ENCODE results near the gene PHF21B. TPM values are rescaled to one million over a fixed set of nuclear protein-coding genes. Genes with fewer than 3 reads are reported as not detected.

PHF21B gene
- total RNA-seq, 1 experiment from 2014 or later = not detected

DNA sequence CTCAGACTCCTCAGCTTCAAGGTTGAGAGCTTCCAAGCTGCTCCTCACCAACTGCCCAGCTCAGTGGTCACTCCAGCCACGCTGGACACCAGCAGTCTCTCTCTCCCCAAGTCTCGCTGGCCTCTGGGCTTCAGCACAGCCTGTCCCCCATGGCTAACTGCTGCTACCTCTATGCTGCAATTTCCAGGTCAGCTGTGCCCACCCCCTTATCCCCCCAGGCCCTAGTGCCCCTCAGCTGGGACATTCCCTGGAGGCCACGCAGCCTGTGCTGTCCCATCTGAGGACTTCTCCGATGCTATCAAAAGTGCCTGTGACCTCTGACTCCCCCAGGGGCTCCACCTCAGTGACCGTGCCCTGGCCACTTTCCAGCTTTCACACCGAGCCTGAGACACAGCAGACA is 37.5 kb upstream of the PHF21B start:
- CTCF ChIA-PET = no interaction called here
- Mint-ChIP-seq H3K27ac (ENCODE audit: unreplicated experiment) (no peak overlapping the region), H3K36me3 (ENCODE audit: insufficient read depth, unreplicated experiment) (no peaks in the 10 kb centered on the region), H3K9me3 (ENCODE audit: low read depth, unreplicated experiment) (peaks cover 3% of the 10 kb centered on the region), H3K4me1 (ENCODE audit: low read depth, unreplicated experiment) (no peaks in the 10 kb centered on the region), H3K4me3 (ENCODE audit: low read depth, unreplicated experiment) (no peak overlapping the region), H3K27me3 (ENCODE audit: unreplicated experiment) (peaks cover 96% of the 10 kb centered on the region)
- TF ChIP-seq, protein P1, sequence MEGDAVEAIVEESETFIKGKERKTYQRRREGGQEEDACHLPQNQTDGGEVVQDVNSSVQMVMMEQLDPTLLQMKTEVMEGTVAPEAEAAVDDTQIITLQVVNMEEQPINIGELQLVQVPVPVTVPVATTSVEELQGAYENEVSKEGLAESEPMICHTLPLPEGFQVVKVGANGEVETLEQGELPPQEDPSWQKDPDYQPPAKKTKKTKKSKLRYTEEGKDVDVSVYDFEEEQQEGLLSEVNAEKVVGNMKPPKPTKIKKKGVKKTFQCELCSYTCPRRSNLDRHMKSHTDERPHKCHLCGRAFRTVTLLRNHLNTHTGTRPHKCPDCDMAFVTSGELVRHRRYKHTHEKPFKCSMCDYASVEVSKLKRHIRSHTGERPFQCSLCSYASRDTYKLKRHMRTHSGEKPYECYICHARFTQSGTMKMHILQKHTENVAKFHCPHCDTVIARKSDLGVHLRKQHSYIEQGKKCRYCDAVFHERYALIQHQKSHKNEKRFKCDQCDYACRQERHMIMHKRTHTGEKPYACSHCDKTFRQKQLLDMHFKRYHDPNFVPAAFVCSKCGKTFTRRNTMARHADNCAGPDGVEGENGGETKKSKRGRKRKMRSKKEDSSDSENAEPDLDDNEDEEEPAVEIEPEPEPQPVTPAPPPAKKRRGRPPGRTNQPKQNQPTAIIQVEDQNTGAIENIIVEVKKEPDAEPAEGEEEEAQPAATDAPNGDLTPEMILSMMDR (IDR thresholded peaks at IDR 0.05; ENCODE audit: unreplicated experiment) = no peak
- DNase-seq = no peak
- no TSS peak for BruUV-seq (replicated peaks)
- intact Hi-C loops (cut with micrococcal nuclease; ENCODE audit: unreplicated experiment) = no loop called here

DNA sequence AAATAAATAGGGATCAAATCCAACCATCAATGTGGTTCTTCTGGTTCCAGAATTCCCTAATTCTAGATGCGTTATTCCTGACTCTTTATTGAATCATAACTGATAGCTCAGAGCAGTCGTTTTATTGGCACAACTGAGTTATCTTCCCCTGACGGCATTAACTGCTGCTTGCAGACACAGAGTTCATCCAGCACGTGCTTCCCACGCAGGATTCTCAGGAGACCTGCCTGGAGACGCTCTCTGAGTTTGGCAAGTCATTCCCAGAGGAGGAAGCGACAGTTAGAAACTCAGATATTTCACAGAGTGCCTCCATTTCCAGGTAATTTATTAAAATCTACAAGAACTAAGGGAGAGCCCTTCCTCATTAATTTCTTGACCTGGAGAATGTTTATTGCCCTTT is 35.4 kb upstream of the PHF21B start:
- Mint-ChIP-seq H3K9me3 (ENCODE audit: low read depth, unreplicated experiment) (peaks cover 3% of the 10 kb centered on the region), H3K36me3 (ENCODE audit: insufficient read depth, unreplicated experiment) (no peaks in the 10 kb centered on the region), H3K4me3 (ENCODE audit: low read depth, unreplicated experiment) (no peak overlapping the region), H3K27me3 (ENCODE audit: unreplicated experiment) (peaks cover 96% of the 10 kb centered on the region), H3K27ac (ENCODE audit: unreplicated experiment) (no peak overlapping the region), H3K4me1 (ENCODE audit: low read depth, unreplicated experiment) (no peaks in the 10 kb centered on the region)
- no TSS peak for BruUV-seq (replicated peaks)
- DNase-seq = no peak
- CTCF ChIA-PET = no interaction called here
- intact Hi-C loops (cut with micrococcal nuclease; ENCODE audit: unreplicated experiment) = no loop called here
- TF ChIP-seq, protein P1 (IDR thresholded peaks at IDR 0.05; ENCODE audit: unreplicated experiment) = no peak

DNA sequence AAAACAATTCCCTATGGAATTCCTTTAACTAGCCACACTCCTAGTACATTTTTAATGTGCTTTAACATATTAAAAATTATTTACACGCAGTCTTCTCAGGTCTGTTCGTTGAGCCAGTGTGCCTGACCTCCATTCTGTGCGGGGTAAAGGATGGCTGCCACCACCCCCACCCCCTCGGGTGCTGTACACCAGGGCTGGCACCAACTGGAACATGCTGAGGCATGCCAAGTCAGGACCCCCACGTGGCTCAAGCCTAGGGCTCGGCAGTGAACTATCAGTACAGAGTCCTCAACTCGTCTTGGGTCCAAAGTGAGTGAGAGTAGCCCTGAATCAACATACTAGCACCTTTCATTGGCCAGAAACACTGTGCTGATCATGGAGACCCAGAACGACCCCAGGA is 32.5 kb upstream of the PHF21B start:
- TF ChIP-seq, protein P1 (IDR thresholded peaks at IDR 0.05; ENCODE audit: unreplicated experiment) = no peak
- Mint-ChIP-seq H3K27ac (ENCODE audit: unreplicated experiment) (no peak overlapping the region), H3K9me3 (ENCODE audit: low read depth, unreplicated experiment) (peaks cover 3% of the 10 kb centered on the region), H3K36me3 (ENCODE audit: insufficient read depth, unreplicated experiment) (no peaks in the 10 kb centered on the region), H3K4me1 (ENCODE audit: low read depth, unreplicated experiment) (no peaks in the 10 kb centered on the region), H3K4me3 (ENCODE audit: low read depth, unreplicated experiment) (no peak overlapping the region), H3K27me3 (ENCODE audit: unreplicated experiment) (peaks cover 94% of the 10 kb centered on the region)
- CTCF ChIA-PET = no interaction called here
- DNase-seq = no peak
- intact Hi-C loops (cut with micrococcal nuclease; ENCODE audit: unreplicated experiment) = no loop called here
- no TSS peak for BruUV-seq (replicated peaks)

DNA sequence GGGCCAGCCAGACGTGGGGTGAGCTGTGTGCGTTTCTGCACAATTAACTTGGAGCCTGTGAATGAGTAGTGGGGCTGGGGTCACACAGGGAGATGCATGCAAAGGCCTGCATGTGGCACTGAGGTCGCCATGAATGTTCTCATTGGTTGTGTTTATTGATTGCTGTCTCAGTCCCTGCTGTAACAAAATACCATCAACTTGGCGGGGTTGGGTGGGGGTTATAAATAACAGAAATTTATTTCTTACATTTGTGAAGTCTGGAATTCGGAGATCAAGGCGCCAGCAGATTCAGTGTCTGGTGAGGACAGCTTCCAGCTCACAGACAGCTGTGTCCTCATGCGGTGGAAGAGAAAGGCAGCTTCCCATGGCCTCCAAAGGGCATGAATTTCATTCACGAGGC is 29.3 kb upstream of the PHF21B start:
- no peak for DNase-seq
- Mint-ChIP-seq H3K36me3 (ENCODE audit: insufficient read depth, unreplicated experiment) (no peaks in the 10 kb centered on the region), H3K27me3 (ENCODE audit: unreplicated experiment) (peaks cover 98% of the 10 kb centered on the region), H3K4me3 (ENCODE audit: low read depth, unreplicated experiment) (no peak overlapping the region), H3K4me1 (ENCODE audit: low read depth, unreplicated experiment) (no peaks in the 10 kb centered on the region), H3K9me3 (ENCODE audit: low read depth, unreplicated experiment) (no peaks in the 10 kb centered on the region), H3K27ac (ENCODE audit: unreplicated experiment) (no peak overlapping the region)
- CTCF ChIA-PET = no interaction called here
- BruUV-seq (replicated peaks) = no TSS peak
- TF ChIP-seq, protein P1 (IDR thresholded peaks at IDR 0.05; ENCODE audit: unreplicated experiment) = no peak
- intact Hi-C loops (cut with micrococcal nuclease; ENCODE audit: unreplicated experiment) = no loop called here

DNA sequence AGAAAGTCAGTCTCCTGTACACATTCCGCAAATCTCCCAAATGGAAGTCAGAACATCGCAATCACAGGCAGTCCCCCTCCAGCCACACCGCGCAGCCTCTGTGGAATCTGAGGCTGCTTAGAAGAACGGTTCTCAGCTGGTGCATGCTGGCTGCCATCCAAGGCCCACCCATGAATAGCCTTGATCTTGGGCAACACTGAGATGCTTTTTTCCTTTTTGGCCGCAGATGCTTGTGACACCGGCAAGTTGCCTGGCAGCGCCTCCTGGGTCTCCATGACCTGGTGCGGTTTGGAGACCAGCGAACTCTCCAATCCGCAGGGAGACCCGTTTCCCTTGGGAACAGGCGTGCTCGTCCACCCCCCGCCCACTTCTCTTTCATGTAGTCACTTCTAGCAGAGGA is 26.3 kb upstream of the PHF21B start:
- no peaks in the 10 kb centered on the region for H3K4me1 Mint-ChIP-seq (ENCODE audit: low read depth, unreplicated experiment)
- no peaks in the 10 kb centered on the region for H3K9me3 Mint-ChIP-seq (ENCODE audit: low read depth, unreplicated experiment)
- no TSS peak for BruUV-seq (replicated peaks)
- H3K27me3 Mint-ChIP-seq (ENCODE audit: unreplicated experiment) = peaks cover 98% of the 10 kb centered on the region
- CTCF ChIA-PET = no interaction called here
- no peak for DNase-seq
- no peaks in the 10 kb centered on the region for H3K36me3 Mint-ChIP-seq (ENCODE audit: insufficient read depth, unreplicated experiment)
- no peak overlapping the region for H3K27ac Mint-ChIP-seq (ENCODE audit: unreplicated experiment)
- intact Hi-C loops (cut with micrococcal nuclease; ENCODE audit: unreplicated experiment) = no loop called here
- no peak overlapping the region for H3K4me3 Mint-ChIP-seq (ENCODE audit: low read depth, unreplicated experiment)
- TF ChIP-seq, protein P1 (IDR thresholded peaks at IDR 0.05; ENCODE audit: unreplicated experiment) = no peak

Measured in Calu3 (cell line).